Activated naive CD8-positive, alpha-beta T cell treated with anti-CD3 and anti-CD28 coated beads for 36 hours (primary cell): ENCODE results near the gene SEZ6. TPM values are rescaled to one million over a fixed set of nuclear protein-coding genes. Genes with fewer than 3 reads are reported as not detected.
"Not testable (repeated sequence)": the region's sequence is repeated elsewhere in the genome, so short reads cannot be mapped to it uniquely, and the experiment has no call there.

Experiments
- DNase-seq: peaks from one replicate; pipeline ENCODE4 v3.0.0; 2021
- H3K27ac Mint-ChIP-seq: one replicate; pipeline ENCODE4 v1.8.0; 2022; ENCODE audit warnings: mild to moderate bottlenecking, moderate library complexity, mixed read lengths
- H3K27me3 Mint-ChIP-seq: one replicate; pipeline ENCODE4 v1.8.0; 2022; ENCODE audit warnings: mild to moderate bottlenecking, mixed read lengths
- H3K36me3 Mint-ChIP-seq: one replicate; pipeline ENCODE4 v1.8.0; 2021; ENCODE audit warnings: mild to moderate bottlenecking, mixed read lengths
- H3K4me1 Mint-ChIP-seq: one replicate; pipeline ENCODE4 v1.8.0; 2021; ENCODE audit warnings: mixed read lengths
- H3K4me3 Mint-ChIP-seq: one replicate; pipeline ENCODE4 v1.8.0; 2022; ENCODE audit warnings: mild to moderate bottlenecking, moderate library complexity, mixed read lengths
- H3K9me3 Mint-ChIP-seq: one replicate; pipeline ENCODE4 v1.8.0; 2022; ENCODE audit warnings: mixed read lengths
- total RNA-seq, 2 experiments: library from RNA; stranded (reverse); gene quantifications; one replicate each; pipeline ENCODE4 v1.2.3, GENCODE V29; 2021

Gene SEZ6
- total RNA-seq, 2 experiments from 2014 or later: not detected

DNA sequence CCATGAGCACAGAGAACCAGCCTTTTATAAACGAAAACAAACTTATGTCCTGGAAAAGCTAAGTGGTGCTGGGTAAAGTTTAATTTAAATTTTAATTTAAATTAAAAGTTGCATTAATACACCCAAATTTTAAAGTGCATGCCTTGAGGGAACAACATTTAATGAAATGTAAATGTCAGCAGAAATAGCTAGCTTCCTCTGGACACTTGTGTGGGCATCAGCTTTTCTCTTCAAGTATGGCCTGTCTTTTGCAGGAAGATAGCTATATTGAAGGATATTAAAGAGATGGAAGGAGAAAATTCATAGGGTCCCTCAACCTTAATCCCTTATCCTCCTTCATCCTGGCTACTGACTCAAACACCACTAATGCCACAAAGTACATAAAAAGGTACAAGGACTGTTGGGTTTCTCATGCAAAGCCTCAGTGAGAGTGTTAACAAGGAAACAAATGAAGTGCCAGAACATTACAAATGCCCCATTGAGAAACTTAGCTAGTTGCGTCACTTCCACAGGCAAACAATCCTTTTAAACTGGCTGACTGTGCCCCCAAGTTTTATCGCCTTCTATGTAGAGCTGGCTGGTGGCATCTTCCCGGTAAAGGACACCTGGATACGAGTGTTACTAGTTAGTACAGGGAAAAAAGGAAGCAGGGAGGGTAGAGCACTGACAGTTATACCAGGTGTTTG, 68.6 kb downstream of the SEZ6 start:
- no peaks in the 10 kb centered on the region for H3K9me3 Mint-ChIP-seq
- peaks cover 70% of the 10 kb centered on the region for H3K4me1 Mint-ChIP-seq
- DNase-seq: no peak
- H3K27me3 Mint-ChIP-seq: no peaks in the 10 kb centered on the region
- H3K36me3 Mint-ChIP-seq: peaks cover 38% of the 10 kb centered on the region
- no peak overlapping the region for H3K27ac Mint-ChIP-seq
- H3K4me3 Mint-ChIP-seq: no peak overlapping the region

DNA sequence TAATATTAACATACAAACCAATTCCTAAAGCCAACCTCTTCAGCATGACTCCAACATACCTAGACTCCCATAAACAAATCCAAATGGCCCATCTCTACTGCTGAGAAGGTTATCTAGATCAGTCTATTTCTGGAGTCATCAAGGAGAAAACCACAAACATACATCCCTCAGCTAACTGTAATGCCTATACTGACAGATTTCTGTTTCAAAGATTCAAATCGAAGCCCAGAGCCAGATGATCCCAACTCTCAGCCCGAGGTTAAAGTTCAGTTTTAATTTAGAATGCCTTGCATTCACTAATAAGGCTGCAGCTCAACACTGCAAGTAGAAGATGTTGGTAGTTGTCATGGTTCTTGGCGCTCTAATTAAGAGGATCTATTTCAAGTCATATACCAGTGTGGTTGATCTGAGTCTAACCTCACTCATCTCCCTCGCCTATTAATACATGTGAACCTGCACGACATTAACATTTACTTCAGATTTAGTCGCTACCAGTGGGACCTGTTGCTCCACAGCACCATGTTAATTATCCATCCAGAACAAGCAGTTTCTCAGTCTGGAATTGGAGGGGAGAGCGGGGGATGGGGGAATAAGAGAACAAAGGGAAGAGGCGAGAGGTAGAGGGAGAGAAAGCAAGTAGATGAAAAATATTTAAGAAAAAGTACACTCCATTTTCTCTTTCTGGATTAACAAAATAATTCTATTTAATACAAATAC, 69.9 kb downstream of the SEZ6 start:
- Mint-ChIP-seq H3K27ac (no peak overlapping the region), H3K9me3 (no peaks in the 10 kb centered on the region), H3K27me3 (no peaks in the 10 kb centered on the region), H3K4me1 (peaks cover 60% of the 10 kb centered on the region), H3K36me3 (peaks cover 38% of the 10 kb centered on the region), H3K4me3 (no peak overlapping the region)
- DNase-seq: no peak

DNA sequence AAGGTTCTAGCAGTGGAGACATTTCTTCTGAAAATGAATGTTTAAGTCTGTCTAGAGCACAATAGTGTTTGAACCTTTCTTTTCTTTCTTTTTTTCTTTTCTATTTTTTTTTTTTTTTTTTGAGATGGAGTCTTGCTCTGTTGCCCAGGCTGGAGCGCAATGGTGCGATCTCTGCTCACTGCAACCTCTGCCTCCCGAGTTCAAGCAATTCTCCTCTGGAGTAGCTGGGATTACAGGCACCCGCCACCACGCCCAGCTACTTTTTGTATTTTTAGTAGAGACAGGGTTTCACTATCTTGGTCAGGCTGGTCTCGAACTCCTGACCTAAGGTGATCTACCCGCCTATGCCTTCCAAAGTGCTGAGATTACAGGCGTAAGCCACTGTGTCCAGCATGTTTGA, 71.3 kb downstream of the SEZ6 start:
- H3K9me3 Mint-ChIP-seq, H3K4me3 Mint-ChIP-seq, H3K27ac Mint-ChIP-seq, DNase-seq, H3K27me3 Mint-ChIP-seq: not testable (repeated sequence)
- H3K4me1 Mint-ChIP-seq: peaks cover 53% of the 10 kb centered on the region
- H3K36me3 Mint-ChIP-seq: peaks cover 43% of the 10 kb centered on the region

DNA sequence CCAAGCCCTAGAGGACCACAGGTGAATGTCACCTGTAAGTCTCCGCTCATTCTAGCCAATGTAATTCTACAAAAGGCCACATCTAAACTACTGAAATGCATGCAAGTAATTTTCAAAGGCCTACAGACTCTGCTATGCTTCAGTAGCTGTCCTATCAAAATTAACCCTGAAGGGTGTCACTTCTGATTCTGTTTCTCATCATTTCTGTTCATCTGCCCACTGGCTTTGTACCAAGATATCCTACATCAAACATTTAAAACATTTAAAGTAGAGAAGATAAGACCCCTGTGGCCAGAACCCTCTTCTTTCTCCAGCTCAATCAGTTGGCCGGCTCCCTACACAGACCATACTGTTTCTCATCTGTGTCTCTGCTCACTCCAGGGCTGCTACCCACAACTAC, 76.0 kb downstream of the SEZ6 start:
- Mint-ChIP-seq H3K4me1 (peaks cover 48% of the 10 kb centered on the region), H3K27me3 (no peaks in the 10 kb centered on the region), H3K4me3 (no peak overlapping the region), H3K9me3 (peaks cover 8% of the 10 kb centered on the region), H3K36me3 (peaks cover 66% of the 10 kb centered on the region), H3K27ac (no peak overlapping the region)
- no peak for DNase-seq

DNA sequence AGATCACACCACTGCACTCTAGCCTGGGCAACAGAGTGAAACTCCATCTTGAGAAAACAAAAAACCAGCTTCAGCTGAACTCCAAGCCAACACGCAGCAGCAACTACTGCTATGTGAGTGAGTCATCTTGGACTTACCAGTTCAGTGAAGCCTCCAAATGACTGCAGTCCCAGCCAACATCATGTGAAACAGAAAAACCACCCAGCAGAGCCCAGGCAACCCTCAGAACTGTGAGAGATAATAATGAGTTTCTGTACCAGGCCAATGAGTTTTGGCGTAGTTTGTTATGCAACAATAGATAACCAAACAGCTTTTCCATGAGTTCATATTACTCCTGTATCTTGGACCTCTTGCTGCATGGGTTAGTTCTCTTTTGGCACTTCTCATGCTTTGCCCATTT, 77.8 kb downstream of the SEZ6 start:
- peak; percentile 34 for DNase-seq

DNA sequence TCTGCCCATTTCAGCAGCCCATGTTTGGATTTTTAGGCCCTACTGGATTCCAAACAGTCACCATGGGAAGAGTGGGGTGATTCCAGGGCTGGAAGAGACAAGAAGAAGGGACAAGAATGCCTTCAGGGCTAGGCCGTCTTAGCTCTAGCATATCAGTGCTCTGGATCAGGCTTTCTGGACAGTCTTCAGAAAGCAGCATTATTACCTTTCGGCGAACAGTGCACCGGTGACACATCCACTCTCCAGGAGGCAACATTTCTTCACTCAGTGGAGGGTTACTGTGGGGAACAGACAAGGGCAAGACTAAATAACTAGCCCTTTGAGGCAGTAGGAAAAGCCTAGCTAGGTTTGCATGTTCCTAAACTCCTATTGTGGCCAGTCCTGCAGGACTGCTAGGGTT, 79.0 kb downstream of the SEZ6 start:
- Mint-ChIP-seq H3K4me1 (peaks cover 56% of the 10 kb centered on the region), H3K27ac (peak overlapping the region; percentile 89), H3K4me3 (no peak overlapping the region), H3K27me3 (no peaks in the 10 kb centered on the region), H3K9me3 (peaks cover 8% of the 10 kb centered on the region), H3K36me3 (peaks cover 75% of the 10 kb centered on the region)
- DNase-seq: no peak

More for the DNA sequence above, 77.8 kb downstream of the SEZ6 start:
- Mint-ChIP-seq H3K9me3 (peaks cover 8% of the 10 kb centered on the region), H3K27me3 (no peaks in the 10 kb centered on the region), H3K4me1 (peaks cover 55% of the 10 kb centered on the region), H3K4me3 (no peak overlapping the region), H3K27ac (peak overlapping the region; percentile 34), H3K36me3 (peaks cover 73% of the 10 kb centered on the region)

DNA sequence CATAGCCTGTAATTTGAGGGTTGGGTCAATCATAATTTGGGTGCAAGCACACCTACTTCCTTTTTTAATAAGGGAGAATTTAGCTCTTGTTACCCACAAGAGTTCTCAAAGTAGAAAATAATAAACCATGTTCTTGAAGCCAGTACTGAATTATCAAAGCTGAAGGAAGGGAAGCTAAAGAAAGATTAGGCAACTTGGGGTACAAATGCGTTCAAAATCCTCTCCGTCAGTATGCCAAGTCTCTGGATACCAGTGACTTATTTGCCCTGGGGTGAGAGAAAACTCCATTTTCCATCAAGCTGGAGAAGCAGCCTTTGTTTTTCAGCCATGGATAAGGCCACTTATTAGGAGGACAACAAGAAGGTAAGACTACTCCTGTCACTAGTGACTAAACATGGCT, 79.5 kb downstream of the SEZ6 start:
- Mint-ChIP-seq H3K4me3 (peak overlapping the region; percentile 1), H3K27ac (peak overlapping the region; percentile 89), H3K36me3 (peaks cover 74% of the 10 kb centered on the region), H3K9me3 (peaks cover 8% of the 10 kb centered on the region), H3K27me3 (no peaks in the 10 kb centered on the region), H3K4me1 (peaks cover 55% of the 10 kb centered on the region)
- DNase-seq: no peak

DNA sequence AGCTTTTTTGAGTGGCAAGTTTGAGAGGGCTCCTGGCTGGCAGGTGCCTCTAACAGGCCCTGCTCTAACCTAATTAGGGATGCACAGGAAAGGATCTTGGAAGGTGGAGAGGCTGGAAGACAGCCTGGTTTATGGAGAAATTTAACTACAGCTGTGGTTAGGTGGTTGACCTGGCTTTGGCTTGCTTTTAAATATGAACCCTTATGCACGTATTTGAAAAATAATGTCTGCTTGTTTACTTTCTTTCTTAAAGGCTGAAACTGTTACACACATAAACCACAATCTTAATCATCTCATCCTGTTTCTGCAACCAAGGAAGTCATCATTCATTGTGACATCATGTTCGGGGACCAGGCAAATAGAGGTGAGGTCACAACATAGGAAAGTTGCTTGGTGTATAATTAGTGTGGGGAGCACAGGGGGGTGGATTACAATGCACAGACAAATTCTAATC, 79.9 kb downstream of the SEZ6 start:
- Mint-ChIP-seq H3K36me3 (peaks cover 75% of the 10 kb centered on the region), H3K27me3 (no peaks in the 10 kb centered on the region), H3K27ac (peak overlapping the region; percentile 89), H3K4me3 (peak overlapping the region; percentile 1), H3K9me3 (peaks cover 8% of the 10 kb centered on the region), H3K4me1 (peaks cover 55% of the 10 kb centered on the region)
- DNase-seq: peak; percentile 28

DNA sequence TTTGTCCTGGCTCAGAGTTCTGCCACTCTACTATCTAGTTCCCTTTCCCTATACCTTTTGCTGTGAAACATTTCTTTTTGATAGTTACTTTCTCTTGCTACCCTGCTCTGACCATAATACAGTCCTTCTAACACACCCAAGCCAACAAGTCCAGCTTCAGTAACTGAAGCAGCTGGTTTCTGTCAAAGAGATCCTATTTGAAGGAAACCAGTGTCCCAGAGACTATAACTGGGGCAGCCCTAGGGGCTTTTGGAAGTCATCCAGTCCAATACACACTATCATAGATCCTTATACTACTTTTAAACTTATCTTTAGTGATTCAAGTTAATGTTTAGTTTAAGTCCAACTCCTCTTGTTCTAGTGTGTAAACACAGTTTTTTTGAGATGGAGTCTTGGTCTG, 85.6 kb downstream of the SEZ6 start:
- no peaks in the 10 kb centered on the region for H3K27me3 Mint-ChIP-seq
- H3K27ac Mint-ChIP-seq: peak overlapping the region; percentile 25
- no peak overlapping the region for H3K4me3 Mint-ChIP-seq
- H3K4me1 Mint-ChIP-seq: peaks cover 19% of the 10 kb centered on the region
- H3K9me3 Mint-ChIP-seq: no peaks in the 10 kb centered on the region
- no peak for DNase-seq
- peaks cover 36% of the 10 kb centered on the region for H3K36me3 Mint-ChIP-seq

DNA sequence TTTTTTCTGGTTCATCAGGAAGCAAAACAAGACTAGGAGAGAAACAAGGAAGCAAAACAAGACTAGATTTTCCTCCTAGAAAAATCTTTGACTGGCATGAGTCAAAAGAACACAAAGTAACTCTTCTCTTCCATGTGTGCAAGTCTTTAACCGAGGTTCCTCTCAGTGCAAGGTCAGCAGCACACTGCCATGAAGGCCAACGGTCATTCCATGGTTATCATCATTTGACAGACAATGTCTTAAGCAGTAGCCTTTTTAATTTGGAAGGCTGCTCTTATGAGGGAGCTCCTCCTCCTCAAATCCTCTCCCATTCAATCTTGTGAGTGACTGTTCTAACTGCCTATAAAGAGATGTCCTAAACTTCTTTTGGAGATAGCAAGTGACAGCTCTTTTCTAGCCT, 87.5 kb downstream of the SEZ6 start:
- H3K27me3 Mint-ChIP-seq: no peaks in the 10 kb centered on the region
- no peak overlapping the region for H3K27ac Mint-ChIP-seq
- no peak overlapping the region for H3K4me3 Mint-ChIP-seq
- H3K9me3 Mint-ChIP-seq: no peaks in the 10 kb centered on the region
- peaks cover 34% of the 10 kb centered on the region for H3K36me3 Mint-ChIP-seq
- H3K4me1 Mint-ChIP-seq: peaks cover 5% of the 10 kb centered on the region
- DNase-seq: no peak

DNA sequence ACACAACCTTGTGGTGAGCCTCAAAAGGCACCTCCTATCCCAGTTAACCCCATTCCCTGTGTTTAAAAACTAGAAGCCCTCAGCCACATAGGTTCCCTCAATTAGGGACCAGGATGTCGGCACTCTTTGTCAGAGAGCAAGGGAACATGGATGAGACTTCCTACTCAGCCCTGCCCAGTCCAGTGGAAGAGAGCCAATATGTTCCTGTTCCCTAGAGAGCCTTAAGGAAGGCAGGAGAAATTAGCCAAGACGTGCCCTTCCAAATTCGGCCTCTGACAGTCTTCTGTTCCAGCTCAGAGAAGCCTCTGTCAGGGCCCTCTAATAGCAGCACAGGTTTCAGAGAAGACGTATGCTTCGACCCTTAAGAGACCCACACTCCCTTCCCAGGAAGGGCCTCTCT, 88.4 kb downstream of the SEZ6 start:
- no peak overlapping the region for H3K4me3 Mint-ChIP-seq
- no peaks in the 10 kb centered on the region for H3K27me3 Mint-ChIP-seq
- H3K27ac Mint-ChIP-seq: peak overlapping the region; percentile 23
- no peaks in the 10 kb centered on the region for H3K9me3 Mint-ChIP-seq
- peaks cover 3% of the 10 kb centered on the region for H3K4me1 Mint-ChIP-seq
- peaks cover 36% of the 10 kb centered on the region for H3K36me3 Mint-ChIP-seq
- DNase-seq: no peak

DNA sequence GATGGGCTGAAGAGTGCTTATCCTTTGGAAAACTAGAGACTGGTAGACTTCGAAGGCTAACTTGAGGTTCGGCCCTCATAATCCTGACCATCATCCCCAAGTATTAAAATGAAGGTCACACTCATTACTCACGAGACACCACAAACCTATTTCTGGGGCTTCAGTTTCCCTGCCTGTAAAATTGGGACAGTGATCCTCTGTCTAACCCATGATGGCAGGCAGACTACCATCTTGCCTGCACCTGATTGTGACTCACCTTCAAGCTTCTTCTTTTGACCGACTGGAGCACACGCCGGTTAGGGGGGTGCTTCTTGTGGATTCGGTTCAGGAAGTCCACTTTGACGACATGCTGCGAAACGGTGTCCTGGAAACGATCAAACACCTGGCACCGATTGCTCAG, 88.8 kb downstream of the SEZ6 start:
- Mint-ChIP-seq H3K36me3 (peaks cover 36% of the 10 kb centered on the region), H3K27me3 (no peaks in the 10 kb centered on the region), H3K4me3 (no peak overlapping the region), H3K9me3 (no peaks in the 10 kb centered on the region), H3K4me1 (peaks cover 3% of the 10 kb centered on the region), H3K27ac (no peak overlapping the region)
- DNase-seq: no peak

DNA sequence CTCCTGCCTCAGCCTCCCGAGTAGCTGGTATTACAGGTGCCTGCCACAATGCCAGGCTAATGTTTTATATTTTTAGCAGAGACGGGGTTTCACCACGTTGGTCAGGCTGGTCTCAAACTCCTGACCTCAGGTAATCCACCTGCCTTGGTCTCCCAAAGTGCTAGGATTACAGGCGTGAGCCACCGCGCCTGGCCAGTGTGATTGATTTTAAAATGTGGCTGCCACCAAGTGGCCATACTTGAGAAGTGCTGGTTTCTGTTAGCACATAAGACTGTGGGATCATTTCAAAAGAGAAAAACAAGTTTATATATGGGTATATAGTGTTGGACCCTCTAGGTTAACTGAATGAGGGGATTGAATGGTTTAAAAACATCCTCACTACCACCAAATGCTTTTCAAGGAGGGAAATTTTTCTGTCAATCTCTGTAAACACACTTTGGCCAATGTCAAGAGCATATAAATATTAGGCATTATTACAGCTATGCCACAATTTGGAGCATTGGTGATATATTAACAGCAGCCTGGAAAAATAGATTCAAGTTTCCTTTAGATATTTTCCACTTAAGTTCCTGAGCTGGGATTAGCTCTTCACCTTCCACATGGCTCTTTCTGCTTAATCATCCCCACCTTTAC, 89.4 kb downstream of the SEZ6 start:
- H3K4me3 Mint-ChIP-seq: no peak overlapping the region
- H3K27ac Mint-ChIP-seq: peak overlapping the region; percentile 66
- DNase-seq: no peak
- no peaks in the 10 kb centered on the region for H3K27me3 Mint-ChIP-seq
- H3K9me3 Mint-ChIP-seq: no peaks in the 10 kb centered on the region
- peaks cover 3% of the 10 kb centered on the region for H3K4me1 Mint-ChIP-seq
- peaks cover 32% of the 10 kb centered on the region for H3K36me3 Mint-ChIP-seq

DNA sequence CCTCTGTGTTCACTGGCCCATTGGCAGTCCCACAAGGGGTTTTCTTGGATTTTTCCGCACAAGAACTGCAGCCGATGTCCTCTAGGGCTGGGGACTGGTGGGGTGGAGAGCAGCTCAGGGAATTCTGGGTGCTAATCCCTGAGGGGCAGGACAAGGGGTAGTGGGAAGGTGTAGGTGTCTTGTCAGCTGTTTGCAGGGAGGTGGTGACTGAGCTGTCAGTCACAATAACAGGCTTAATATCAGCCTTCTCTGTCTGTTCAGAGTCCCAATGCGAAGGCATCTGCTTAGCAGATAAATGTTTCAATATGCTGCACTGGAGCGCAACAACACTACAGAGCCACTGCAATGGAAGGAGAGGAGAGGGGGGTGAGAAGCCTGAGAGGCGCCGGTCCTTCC, 92.9 kb downstream of the SEZ6 start:
- peaks cover 3% of the 10 kb centered on the region for H3K4me1 Mint-ChIP-seq
- no peak for DNase-seq
- no peaks in the 10 kb centered on the region for H3K27me3 Mint-ChIP-seq
- no peak overlapping the region for H3K27ac Mint-ChIP-seq
- no peaks in the 10 kb centered on the region for H3K9me3 Mint-ChIP-seq
- peaks cover 28% of the 10 kb centered on the region for H3K36me3 Mint-ChIP-seq
- H3K4me3 Mint-ChIP-seq: no peak overlapping the region

DNA sequence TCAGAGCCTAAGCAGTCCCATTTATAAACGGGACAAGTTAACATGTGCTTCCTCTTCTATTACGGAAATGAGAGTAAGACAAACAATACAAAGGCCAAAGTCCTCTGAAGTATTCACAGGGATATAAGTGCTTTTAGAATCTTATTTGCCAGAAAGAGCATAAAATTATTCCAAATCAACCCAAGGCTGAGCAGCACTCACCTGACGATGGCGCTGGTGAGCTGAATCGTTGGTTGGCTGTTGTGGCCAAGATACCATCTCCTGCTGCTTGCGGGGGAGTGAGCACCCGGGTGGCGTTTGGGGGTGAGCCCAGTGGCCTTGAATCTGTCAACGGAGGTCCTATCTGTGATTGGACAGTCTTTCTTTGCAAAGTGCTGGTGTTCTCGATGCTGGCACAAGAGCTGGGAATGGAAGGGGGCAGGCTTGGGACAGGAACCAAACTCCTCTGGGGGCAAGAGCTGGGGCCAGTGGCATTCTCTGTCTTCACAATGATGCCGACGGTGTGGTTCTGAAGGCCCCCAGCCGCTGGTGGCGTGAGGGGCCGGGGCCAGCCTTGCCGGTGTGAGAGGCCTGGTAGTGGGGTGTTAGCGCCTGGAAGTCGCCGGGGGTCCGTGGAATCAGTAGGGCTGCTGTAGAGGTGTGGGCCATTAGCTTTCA, 93.4 kb downstream of the SEZ6 start:
- no peak overlapping the region for H3K27ac Mint-ChIP-seq
- H3K4me3 Mint-ChIP-seq: no peak overlapping the region
- no peak for DNase-seq
- H3K9me3 Mint-ChIP-seq: no peaks in the 10 kb centered on the region
- H3K36me3 Mint-ChIP-seq: peaks cover 29% of the 10 kb centered on the region
- H3K27me3 Mint-ChIP-seq: no peaks in the 10 kb centered on the region
- H3K4me1 Mint-ChIP-seq: peaks cover 3% of the 10 kb centered on the region
